ENCODE measurements around the gene MR1. TPM values are rescaled to one million over a fixed set of nuclear protein-coding genes. Genes with fewer than 3 reads are reported as not detected.

Gene MR1
- total and polyA plus RNA-seq, 2 of the 13 experiments (the other 11 are each of a cell fraction or from before 2014, with no cell fraction given): 7.7 to 10.4 TPM

DNA sequence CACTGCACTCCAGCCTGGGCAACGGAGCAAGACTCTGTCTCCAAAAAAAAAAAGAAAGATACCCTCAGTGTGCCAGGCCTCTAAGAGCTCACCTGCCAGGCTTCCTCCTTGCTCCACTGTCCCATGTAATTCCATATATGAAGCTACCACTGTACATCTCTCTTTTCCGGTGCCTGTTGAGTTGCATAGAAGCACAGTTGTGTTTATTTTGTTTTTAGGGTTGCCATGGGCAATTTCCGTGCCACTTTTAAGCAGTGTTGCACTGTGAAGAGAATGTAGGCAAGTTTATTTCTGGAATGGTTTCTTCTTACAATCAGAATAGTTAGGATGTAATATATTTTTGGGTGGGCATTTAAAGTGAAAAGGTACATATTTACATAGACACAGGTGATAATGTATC, 23.3 kb downstream of the MR1 start (continued):
- TF ChIP-seq IRF1 (CRISPR knock-in tag; IDR thresholded peaks at IDR 0.05; ENCODE audit: low read depth): no peak
- no peak for TF ChIP-seq RBFOX2 (IDR thresholded peaks at IDR 0.05; ENCODE audit: low read depth, low read length)
- no peak for TF ChIP-seq RFXANK (CRISPR knock-in tag; IDR thresholded peaks at IDR 0.05)
- TF ChIP-seq ATF2 (CRISPR knock-in tag; IDR thresholded peaks at IDR 0.05): no peak
- TF ChIP-seq GATAD1 (CRISPR knock-in tag; IDR thresholded peaks at IDR 0.05): no peak
- no peak for TF ChIP-seq LRRFIP1 (CRISPR knock-in tag; conservative IDR thresholded peaks at IDR 0.05)
- no peak for TF ChIP-seq ZNF605 (CRISPR knock-in tag; IDR thresholded peaks at IDR 0.05)
- no peak for TF ChIP-seq EED (CRISPR knock-in tag; IDR thresholded peaks at IDR 0.05)
- no peak for TF ChIP-seq ZNF543 (CRISPR knock-in tag; IDR thresholded peaks at IDR 0.05)

DNA sequence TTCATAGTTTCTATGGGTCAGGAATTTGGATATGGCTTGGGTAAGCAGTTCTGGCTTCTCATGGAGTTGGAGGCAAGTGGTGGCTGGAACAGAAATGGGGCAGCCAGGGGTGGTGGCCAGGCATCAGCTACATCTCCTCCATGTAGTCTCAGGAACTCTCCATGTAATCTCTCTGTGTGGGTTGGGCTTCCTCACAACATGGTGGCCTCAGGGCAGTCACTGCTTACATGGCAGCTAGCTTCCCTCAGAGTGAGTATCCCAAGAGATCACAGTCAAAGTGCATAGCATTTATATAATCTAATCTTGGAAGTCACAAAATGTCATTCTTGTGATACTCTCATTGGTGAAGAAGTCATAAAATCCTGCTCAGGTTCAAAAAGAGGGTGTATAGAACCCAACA, 25.7 kb downstream of the MR1 start:
- CTCF ChIA-PET (ENCODE audit: low intra/inter-chr PET ratio, low total read pairs): no interaction called here
- ATAC-seq (no peak), DNase-seq (ENCODE audit: low spot score) (no peak), FAIRE-seq (no peak)
- no peaks in the 10 kb centered on the region for H3K9me3 ChIP-seq (ENCODE audit: low read length)
- no peak overlapping the region for H3K27ac ChIP-seq (ENCODE audit: extremely low read length, insufficient read depth, low read length)
- no peaks in the 10 kb centered on the region for H3K36me3 ChIP-seq (replicated peaks in 1 of 2; ENCODE audit: control insufficient read depth in 1 of 2, insufficient read depth in 2 of 2, low read length in 2 of 2)
- H3K27me3 ChIP-seq (ENCODE audit: control insufficient read depth in 1 of 2, insufficient read depth in 2 of 2, low read length in 2 of 2): no peaks in the 10 kb centered on the region
- no peak overlapping the region for H2AFZ ChIP-seq (ENCODE audit: low read length)
- BruUV-seq (replicated peaks): no TSS peak
- no peaks in the 10 kb centered on the region for H4K20me1 ChIP-seq (ENCODE audit: insufficient read depth, low read length)
- no peaks in the 10 kb centered on the region for H3K79me2 ChIP-seq (ENCODE audit: insufficient read depth, low read length)
- H3K4me3 ChIP-seq (replicated peaks in 1 of 3; ENCODE audit: insufficient read depth in 1 of 3, low read depth in 2 of 3, low read length in 3 of 3): no peak overlapping the region
- H3K4me2 ChIP-seq (ENCODE audit: low read depth, low read length): no peak overlapping the region
- peaks cover 17% of the 10 kb centered on the region; the same call in 1 of the 2 replicates for H3K4me1 ChIP-seq (ENCODE audit: insufficient read depth, low read length)
- POLR2A ChIA-PET: no interaction called here
- TF ChIP-seq KLF16 (CRISPR knock-in tag; IDR thresholded peaks at IDR 0.05) (no peak), ZFP1 (CRISPR knock-in tag; IDR thresholded peaks at IDR 0.05) (no peak), FOXO1 (CRISPR knock-in tag; IDR thresholded peaks at IDR 0.05) (no peak), KDM5A (IDR thresholded peaks at IDR 0.05; ENCODE audit: borderline replicate concordance, low read length) (no peak), ONECUT2 (CRISPR knock-in tag; IDR thresholded peaks at IDR 0.05) (no peak), TBL1XR1 (IDR thresholded peaks at IDR 0.05; ENCODE audit: borderline replicate concordance, low read length, partially characterized antibody) (no peak), ZNF773 (CRISPR knock-in tag; IDR thresholded peaks at IDR 0.05; ENCODE audit: borderline replicate concordance) (no peak), ZNF512B (CRISPR knock-in tag; IDR thresholded peaks at IDR 0.05; ENCODE audit: borderline replicate concordance) (no peak)
- H3K9ac ChIP-seq (ENCODE audit: insufficient read depth, low read depth, low read length): no peak overlapping the region
- in situ Hi-C loops (cut with HindIII; ENCODE audit: extremely low pct_ligation_motif_present, low pct_unique_long_range_greater_than_20kb) (no loop called here), intact Hi-C loops (cut with micrococcal nuclease; ENCODE audit: unreplicated experiment) (no loop called here)
